Duodenal mucosa (tissue), 2 donors: ENCODE results near the gene MOGAT2.

ENCODE experiments used
- H3K27ac ChIP-seq: one replicate; pipeline ENCODE4 v1.7.0; 2013; ENCODE audit warnings: low read depth, low read length
- H3K27me3 ChIP-seq, 2 donors: one replicate each; pipeline ENCODE4 v1.7.0; 2013; ENCODE audit warnings: low read length in 2 of 2, control low read depth in 1 of 2; ENCODE audit not compliant: insufficient read depth in 2 of 2, control insufficient read depth in 1 of 2
- H3K36me3 ChIP-seq, 2 donors: one replicate each; pipeline ENCODE4 v1.7.0; 2013; ENCODE audit warnings: low read length in 2 of 2, control low read depth in 1 of 2; ENCODE audit not compliant: insufficient read depth in 2 of 2, control insufficient read depth in 1 of 2
- H3K4me1 ChIP-seq, 2 donors: one replicate each; pipeline ENCODE4 v1.7.0; 2013; ENCODE audit warnings: low read length in 2 of 2, control low read depth in 1 of 2; ENCODE audit not compliant: insufficient read depth in 2 of 2, control insufficient read depth in 1 of 2
- H3K4me3 ChIP-seq, 2 donors: one replicate each; pipeline ENCODE4 v1.7.0; 2013; ENCODE audit warnings: low read length in 2 of 2, low read depth in 1 of 2
- H3K9ac ChIP-seq, 2 donors: one replicate each; pipeline ENCODE4 v1.7.0; 2013; ENCODE audit warnings: low read length in 2 of 2, low read depth in 1 of 2
- H3K9me3 ChIP-seq, 2 donors: one replicate each; pipeline ENCODE4 v1.7.0; 2013; ENCODE audit warnings: low read length in 2 of 2, control low read depth in 1 of 2; ENCODE audit not compliant: control insufficient read depth in 1 of 2

Gene MOGAT2

DNA sequence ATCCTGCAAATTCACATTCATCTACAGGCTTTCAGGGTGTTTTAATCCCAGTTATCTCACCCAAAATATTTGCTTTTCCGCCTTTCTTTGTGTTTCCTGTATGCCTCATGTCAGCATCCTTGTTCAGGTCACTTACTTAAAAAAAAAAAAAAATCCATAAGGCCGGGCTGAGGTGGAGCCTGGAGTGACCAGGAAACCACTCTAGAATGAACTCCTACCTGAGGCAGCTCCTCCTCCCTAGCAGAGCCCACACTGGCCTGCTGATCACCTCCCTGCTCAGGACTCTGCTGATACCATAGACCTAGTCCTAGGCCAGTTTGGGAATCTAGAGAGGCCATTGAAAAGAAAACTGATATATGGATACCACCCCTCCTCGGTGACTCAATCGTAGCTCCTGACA, 42.2 kb downstream of the MOGAT2 start:
- Histone ChIP-seq H3K27ac (no peak overlapping the region), H3K4me1 (no peaks in the 10 kb centered on the region), H3K27me3 (no peaks in the 10 kb centered on the region), H3K9me3 (no peaks in the 10 kb centered on the region), H3K4me3 (no peak overlapping the region), H3K9ac (no peak overlapping the region), H3K36me3 (no peaks in the 10 kb centered on the region)

DNA sequence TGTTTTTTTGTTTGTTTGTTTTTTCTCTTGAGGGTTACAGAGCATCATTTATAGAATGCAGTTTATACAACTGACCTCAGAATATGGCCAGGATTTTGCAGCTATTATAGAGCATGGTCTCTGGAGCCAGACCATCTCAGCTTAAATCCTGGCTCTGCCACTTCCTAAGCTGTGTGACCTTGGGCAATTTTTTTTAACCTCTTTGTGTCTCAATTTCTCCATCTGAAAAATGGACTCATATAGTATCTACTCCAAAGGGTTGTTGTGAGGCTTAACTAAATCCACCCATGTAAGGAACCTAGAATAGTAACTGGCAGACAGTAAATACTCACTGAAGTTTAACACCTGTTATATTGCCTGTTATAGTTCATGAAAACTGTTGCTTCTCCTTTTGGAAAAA, 42.6 kb downstream of the MOGAT2 start:
- Histone ChIP-seq H3K9ac (no peak overlapping the region), H3K27me3 (no peaks in the 10 kb centered on the region), H3K9me3 (no peaks in the 10 kb centered on the region), H3K4me1 (no peaks in the 10 kb centered on the region), H3K36me3 (no peaks in the 10 kb centered on the region), H3K27ac (no peak overlapping the region), H3K4me3 (no peak overlapping the region)

DNA sequence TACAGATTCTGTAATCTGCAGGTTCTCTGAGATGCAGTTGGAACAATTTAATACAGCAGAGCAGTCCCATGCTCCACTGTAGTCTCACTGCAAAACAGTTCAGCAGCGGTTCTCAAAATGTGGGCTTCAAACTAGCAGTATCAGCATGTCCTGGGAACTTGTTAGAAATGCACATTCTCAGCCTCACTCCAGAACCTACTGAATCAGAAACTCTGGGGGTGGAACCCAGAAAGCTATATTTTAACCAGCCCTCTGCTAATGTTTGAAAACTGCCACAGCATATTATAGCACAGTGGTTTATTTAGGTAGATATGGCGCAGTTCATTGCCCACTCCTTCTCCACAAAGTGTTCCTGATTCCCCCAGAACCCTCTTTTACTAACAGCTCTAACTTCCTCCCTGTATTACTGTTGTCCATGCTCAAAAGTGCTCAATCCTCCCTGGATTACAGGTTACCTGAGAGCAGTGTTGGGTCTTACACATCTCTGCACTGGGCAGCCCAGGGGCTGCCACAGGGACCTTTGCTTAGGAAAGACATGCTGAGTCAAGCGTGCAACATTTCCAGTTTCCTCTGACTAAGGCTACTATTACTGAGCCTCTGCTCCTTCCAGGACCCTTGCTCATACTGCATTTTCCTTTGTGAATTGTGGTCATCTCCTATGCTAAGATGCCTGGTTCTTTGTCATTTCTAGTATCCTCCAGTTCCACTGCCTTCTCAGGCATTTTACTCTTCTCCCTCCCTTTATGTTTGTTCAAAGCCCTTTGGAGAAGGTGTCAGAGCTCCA, 43.3 kb downstream of the MOGAT2 start:
- Histone ChIP-seq H3K9me3 (no peaks in the 10 kb centered on the region), H3K4me3 (no peak overlapping the region), H3K27me3 (peaks cover 0 to 2% of the 10 kb centered on the region in 2 donors), H3K27ac (no peak overlapping the region), H3K36me3 (no peaks in the 10 kb centered on the region), H3K4me1 (no peaks in the 10 kb centered on the region), H3K9ac (no peak overlapping the region)

DNA sequence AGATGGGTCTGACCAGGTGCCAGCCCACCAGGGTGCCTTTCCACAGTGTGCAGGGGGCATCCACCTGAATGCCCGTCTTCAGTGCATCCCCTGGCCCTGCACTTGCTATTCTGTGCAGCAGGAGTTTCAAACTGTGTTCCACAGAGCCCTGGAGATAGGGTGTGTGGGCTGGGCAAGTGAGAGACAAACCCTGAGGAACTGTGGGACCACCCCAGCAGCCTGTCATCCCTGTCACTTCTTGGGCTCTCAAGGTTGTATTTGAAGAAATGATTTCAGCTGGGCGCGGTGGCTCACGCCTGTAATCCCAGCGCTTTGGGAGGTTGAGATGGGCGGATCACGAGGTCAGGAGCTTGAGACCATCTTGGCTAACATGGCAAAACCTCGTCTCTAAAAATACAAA, 44.5 kb downstream of the MOGAT2 start:
- Histone ChIP-seq H3K9ac (no peak overlapping the region), H3K36me3 (no peaks in the 10 kb centered on the region), H3K4me3 (no peak overlapping the region), H3K4me1 (no peaks in the 10 kb centered on the region), H3K9me3 (no peaks in the 10 kb centered on the region), H3K27ac (no peak overlapping the region), H3K27me3 (peaks cover 0 to 3% of the 10 kb centered on the region in 2 donors)

DNA sequence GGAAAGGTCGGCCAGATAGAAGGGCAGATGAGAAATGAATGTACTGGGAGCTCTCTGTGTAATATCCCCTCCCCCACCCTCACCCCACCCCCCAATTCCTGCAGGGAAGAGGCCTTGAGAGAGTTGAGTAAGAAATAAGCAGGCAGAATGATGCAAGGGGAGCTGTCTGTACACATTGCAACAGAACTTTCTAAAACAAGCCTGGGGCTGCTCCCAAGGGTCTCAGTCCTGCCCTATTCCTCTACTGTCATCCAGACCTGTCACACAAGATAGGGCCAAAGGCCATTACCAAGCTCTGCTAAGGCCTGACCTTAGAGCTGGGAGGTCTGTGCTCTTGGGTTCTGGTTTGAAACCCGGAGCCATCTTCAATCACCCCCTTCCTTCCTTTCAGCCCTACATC, 45.2 kb downstream of the MOGAT2 start:
- H3K9ac ChIP-seq: no peak overlapping the region
- no peaks in the 10 kb centered on the region for H3K36me3 ChIP-seq
- peaks cover under 1 to 2% of the 10 kb centered on the region in 2 donors for H3K4me1 ChIP-seq
- no peak overlapping the region for H3K27ac ChIP-seq
- H3K27me3 ChIP-seq: peaks cover 0 to 3% of the 10 kb centered on the region in 2 donors
- H3K9me3 ChIP-seq: no peaks in the 10 kb centered on the region
- H3K4me3 ChIP-seq: no peak overlapping the region

DNA sequence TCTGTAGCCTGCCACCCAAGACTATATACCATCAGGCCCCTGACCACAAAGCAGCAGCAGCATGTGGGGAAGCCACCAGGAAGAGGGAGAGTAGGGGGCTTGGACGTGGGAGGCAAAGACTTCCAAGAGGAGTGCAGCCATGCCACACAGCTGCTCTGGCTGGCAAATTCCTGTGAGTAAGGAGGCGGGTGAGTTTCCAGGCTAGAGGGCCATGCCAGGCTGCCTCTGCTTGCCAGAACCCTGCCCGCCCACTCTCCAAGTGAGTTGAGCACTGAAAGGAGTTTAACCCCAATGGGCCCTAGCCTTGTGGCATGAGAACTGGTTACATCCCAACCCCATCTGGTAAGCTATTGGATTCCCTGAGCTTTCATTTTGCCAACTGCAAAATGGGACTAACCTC, 46.2 kb downstream of the MOGAT2 start:
- Histone ChIP-seq H3K4me3 (no peak overlapping the region), H3K36me3 (no peaks in the 10 kb centered on the region), H3K9ac (no peak overlapping the region), H3K27me3 (peaks cover 0 to 3% of the 10 kb centered on the region in 2 donors), H3K4me1 (peaks cover 8% of the 10 kb centered on the region in 2 donors), H3K9me3 (no peaks in the 10 kb centered on the region), H3K27ac (no peak overlapping the region)

DNA sequence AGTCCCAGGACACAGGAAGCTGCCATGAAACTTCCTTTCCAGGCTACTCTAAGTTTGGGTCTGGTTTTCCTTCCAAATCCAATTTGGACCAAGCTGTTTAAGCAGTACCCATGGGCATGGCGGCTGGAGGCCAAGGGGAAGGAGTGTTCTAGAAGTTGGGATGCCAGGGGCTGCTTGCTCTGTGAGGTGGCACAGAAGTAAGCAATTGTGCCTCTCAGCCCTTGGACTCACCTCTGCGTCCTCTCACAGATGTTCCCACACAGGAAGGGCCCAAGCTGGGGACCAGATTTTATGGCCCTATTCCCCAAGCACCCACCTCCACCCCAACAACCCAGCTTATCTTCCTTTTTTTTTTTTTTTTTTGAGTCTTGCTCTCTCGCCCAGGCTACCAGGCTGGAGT, 47.5 kb downstream of the MOGAT2 start:
- Histone ChIP-seq H3K36me3 (no peaks in the 10 kb centered on the region), H3K4me1 (peaks cover 14 to 19% of the 10 kb centered on the region in 2 donors), H3K9ac (no peak overlapping the region), H3K27ac (no peak overlapping the region), H3K4me3 (no peak overlapping the region), H3K9me3 (no peaks in the 10 kb centered on the region), H3K27me3 (peaks cover 3 to 7% of the 10 kb centered on the region in 2 donors)

DNA sequence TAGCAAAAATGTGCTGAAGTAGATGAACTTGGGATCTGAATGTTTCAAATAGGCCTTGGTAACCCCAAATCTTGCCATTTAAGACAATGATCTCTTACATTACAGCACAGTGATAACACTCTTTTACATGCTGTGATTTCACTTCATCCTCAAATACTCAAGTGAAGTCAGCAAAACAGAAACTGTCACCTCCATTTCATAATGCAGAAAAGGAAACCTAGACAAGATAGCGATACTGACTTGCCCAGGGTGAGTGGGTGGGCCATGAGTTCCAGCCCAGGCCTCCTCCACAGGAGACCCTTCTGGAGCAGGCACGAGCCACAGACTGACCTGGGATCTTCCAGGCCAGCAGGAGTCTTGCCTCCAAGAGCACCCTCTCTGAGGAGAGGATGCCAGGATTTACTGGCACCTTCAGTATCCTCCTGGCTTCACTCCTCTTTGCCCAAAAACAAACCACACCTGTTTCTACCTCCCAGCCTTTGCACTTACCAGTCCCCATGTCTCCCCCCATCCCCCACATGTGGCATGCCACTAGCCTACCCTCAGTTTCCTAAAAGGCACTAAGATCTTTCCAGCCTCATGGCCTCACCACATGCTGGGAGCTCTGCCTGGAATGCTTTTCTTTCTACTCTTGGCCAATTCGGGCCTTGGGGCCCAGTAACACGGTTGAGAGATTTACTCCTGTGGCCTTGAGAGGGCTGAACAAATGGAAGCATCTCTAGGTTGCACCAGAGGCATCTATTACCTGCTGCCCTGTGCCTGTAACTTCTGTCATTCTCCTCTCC, 49.0 kb downstream of the MOGAT2 start:
- Histone ChIP-seq H3K36me3 (no peaks in the 10 kb centered on the region), H3K27ac (no peak overlapping the region), H3K4me3 (no peak overlapping the region), H3K9ac (no peak overlapping the region), H3K9me3 (no peaks in the 10 kb centered on the region), H3K4me1 (peaks cover 14 to 24% of the 10 kb centered on the region in 2 donors), H3K27me3 (peaks cover 3 to 7% of the 10 kb centered on the region in 2 donors)

DNA sequence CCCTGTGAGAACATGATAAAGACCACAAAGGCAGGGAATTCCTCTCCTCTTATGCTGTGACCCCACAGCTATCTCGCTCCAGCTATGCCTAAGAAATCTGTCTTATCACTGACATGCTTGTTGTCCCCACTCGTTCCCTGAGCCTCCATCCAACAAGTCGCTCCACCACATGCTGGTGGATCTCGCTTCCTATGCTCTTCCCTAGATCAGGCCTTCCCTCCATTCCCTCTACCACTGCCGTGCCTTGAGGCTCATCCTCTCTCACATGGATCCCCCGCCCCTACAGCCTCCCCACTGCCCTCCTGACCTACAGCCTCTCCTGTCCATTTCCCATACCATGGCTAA, 49.6 kb downstream of the MOGAT2 start:
- no peak overlapping the region for H3K9ac ChIP-seq
- H3K4me1 ChIP-seq: peaks cover 14 to 24% of the 10 kb centered on the region in 2 donors
- no peak overlapping the region for H3K4me3 ChIP-seq
- H3K27ac ChIP-seq: no peak overlapping the region
- no peaks in the 10 kb centered on the region for H3K9me3 ChIP-seq
- no peaks in the 10 kb centered on the region for H3K36me3 ChIP-seq
- H3K27me3 ChIP-seq: peaks cover 3 to 7% of the 10 kb centered on the region in 2 donors

DNA sequence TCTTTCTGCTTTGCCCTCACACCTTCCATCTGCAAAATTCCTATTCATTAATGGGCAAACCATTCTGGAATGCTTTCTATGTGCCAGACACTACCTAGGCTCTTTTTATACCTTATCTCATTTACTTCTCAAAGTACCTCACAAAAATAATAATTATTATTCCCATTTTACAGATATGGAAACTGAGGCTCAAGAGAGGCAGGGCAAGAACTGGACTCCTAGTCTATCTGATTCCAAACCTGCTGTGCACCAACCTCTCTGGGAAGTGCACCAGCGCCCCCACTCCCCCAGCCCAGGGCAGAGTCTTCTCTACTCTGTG, 50.1 kb downstream of the MOGAT2 start:
- no peak overlapping the region for H3K27ac ChIP-seq
- no peaks in the 10 kb centered on the region for H3K36me3 ChIP-seq
- no peaks in the 10 kb centered on the region for H3K9me3 ChIP-seq
- peak overlapping the region; percentile 46 to 71 for H3K4me3 ChIP-seq
- peaks cover 14 to 24% of the 10 kb centered on the region in 2 donors for H3K4me1 ChIP-seq
- H3K27me3 ChIP-seq: peaks cover 3 to 7% of the 10 kb centered on the region in 2 donors
- H3K9ac ChIP-seq: no peak overlapping the region
